HG02981 (cell line): ENCODE data around the gene HSBP1L1.

Experiments
- ATAC-seq: cut with Tn5 transposase; IDR thresholded peaks from one replicate; pipeline ENCODE4 v1.9.1; 2021; ENCODE audit warnings: mild to moderate bottlenecking, moderate library complexity; ENCODE audit not compliant: unreplicated experiment

The HSBP1L1 gene

GRCh38 chr18:79928563-79928960 lies 35.9 kb upstream of the HSBP1L1 start:
- no peak for ATAC-seq

DNA sequence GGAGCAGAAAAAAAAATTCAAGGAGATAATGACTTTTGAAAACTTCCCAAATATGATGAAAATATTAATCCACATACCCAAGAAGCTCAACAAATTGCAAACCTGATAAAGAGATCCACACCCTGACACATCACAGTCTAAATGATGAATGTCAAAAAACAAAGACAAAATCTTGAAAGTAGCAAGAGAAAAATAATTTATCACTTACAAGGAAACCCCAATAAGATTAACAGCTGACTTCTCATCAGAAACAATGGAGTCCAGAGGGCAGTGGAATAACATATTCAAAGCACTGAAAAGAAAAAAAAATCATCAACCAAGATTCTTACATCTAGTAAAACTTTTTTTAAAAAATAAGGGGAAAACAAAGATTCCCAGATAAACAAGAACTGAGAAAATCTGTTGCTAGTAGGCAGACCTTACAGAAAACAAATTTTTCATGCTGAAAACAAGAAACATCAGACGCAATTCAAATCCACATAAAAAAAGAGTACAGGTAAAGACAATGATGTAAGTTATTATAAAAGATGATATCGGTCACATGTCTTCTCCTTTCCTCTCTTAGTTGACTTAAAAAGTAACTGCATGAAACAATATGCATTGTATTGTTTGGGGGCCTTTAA lies 34.3 kb upstream of the HSBP1L1 start:
- ATAC-seq = no peak

DNA sequence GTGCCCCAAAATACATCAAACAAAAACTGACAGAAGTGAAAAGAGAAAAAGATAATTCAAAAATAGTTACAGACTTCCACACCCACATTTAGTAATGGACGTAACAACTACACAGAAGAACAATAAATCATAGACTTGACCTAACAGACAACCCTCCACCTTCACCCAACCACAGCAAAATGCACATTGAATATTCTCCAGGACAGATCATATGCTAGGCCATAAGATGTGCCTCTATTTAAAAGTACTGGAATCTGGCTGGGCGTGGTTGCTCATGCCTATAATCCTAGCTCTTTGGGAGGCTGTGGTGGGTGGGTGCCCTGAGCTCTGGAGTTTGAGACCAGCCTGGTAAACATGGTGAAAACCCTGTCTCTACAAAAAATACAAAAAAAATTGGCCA lies 33.0 kb upstream of the HSBP1L1 start:
- ATAC-seq = no peak

- ATAC-seq = no peak
These were observed 31.5 kb upstream of the HSBP1L1 start for GRCh38 chr18:79932907-79933306.

GRCh38 chr18:79933765-79934164 lies 30.7 kb upstream of the HSBP1L1 start:
- no peak for ATAC-seq

DNA sequence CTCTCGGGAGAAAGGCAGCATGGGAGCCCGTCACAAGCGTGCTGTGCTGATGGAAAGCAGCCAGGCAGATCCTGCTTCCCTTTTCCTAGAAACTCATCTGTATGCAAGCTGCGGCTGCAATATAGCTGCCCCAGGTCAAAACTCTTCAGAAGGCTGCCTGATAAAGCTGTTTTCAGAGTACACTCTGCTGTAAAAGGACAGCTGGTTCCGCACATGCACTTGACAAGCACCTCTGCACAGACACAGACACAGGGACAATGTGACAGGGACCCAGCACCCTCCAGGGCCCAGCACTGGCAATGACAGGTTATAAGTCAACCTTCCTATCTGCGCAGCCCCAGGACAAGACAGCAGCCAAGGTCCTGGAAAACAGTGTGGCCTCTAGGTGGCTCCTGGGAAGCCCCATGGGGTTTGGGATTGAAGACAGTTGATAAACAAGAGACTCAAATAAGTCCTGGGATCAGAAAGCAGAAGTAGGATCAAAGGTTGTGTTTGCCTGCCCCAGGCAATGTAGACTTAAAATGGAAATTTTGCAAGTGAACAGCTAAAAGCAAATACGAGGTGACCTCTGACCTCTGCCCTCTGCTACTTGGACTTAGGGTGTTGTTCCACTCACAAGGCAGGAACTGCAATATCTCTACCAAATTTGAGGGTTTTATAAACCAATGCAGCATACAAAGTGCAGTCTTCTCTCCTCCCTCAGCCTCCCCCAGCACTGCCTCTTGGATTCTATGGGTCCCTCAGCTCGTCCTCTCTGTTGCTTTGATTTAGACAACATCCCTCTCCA lies 29.9 kb upstream of the HSBP1L1 start:
- no peak for ATAC-seq

- ATAC-seq = no peak
These were observed 29.4 kb upstream of the HSBP1L1 start for GRCh38 chr18:79935098-79935480.

- ATAC-seq = no peak
These were observed 28.9 kb upstream of the HSBP1L1 start for GRCh38 chr18:79935499-79935898.

DNA sequence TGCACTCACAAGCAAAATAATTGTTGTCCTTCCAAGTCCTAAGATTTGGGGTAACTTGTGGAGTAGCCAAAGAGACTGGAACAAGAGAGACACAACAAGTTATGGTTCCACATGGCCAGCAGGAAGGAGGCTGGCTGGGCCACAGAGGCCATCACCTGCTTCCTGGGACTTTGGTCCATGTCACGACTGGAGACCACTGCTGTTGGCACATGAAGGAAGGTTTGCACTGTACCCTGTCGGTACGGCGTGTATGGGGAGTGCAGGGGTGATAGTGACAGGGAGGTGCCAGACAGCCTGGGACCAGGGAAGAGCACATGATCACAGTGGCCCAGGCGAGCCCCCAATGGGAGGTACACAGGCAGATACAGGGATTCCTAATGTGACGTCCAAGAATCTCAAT lies 28.5 kb upstream of the HSBP1L1 start:
- ATAC-seq = no peak

GRCh38 chr18:79936641-79937040 lies 27.8 kb upstream of the HSBP1L1 start:
- ATAC-seq = no peak

- no peak for ATAC-seq
These were observed 27.2 kb upstream of the HSBP1L1 start for GRCh38 chr18:79937103-79937860.

DNA sequence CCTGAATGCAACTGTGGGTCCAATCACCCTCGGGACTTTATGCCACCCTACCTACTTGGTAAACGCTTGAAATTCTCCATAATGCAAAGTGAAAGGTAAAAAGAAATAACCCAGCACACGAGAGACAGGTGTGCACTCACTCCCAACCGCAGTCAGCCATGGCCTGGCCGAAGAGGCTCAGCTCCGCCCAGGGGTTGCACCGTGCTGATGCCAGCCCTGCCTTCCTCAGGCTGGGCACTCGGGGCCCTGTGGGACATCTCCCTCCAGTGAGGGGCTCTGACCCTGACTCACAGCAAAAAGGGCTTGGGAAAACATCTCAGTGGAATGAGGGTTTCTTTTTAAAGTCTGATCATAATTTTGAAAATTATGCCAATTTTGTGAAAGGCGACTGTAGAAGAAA lies 26.2 kb upstream of the HSBP1L1 start:
- no peak for ATAC-seq

DNA sequence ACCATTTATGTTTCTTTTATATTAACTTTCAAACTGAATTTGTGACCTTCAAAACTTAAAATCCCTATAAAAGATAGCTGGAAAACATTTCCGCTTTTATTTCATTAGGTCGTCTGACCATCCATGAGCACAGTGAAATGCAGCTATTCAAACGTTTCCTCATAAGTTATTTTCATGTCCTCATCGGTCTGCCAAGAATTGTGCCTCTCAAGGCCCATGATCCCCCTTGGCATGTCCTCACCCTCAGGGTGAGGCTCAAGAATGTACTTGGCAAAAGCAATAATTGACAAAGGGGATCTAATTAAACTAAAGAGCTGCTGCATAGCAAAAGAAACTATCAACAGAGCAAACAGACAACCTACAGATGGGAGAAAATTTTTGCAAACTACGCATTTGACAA lies 25.3 kb upstream of the HSBP1L1 start:
- no peak for ATAC-seq

DNA sequence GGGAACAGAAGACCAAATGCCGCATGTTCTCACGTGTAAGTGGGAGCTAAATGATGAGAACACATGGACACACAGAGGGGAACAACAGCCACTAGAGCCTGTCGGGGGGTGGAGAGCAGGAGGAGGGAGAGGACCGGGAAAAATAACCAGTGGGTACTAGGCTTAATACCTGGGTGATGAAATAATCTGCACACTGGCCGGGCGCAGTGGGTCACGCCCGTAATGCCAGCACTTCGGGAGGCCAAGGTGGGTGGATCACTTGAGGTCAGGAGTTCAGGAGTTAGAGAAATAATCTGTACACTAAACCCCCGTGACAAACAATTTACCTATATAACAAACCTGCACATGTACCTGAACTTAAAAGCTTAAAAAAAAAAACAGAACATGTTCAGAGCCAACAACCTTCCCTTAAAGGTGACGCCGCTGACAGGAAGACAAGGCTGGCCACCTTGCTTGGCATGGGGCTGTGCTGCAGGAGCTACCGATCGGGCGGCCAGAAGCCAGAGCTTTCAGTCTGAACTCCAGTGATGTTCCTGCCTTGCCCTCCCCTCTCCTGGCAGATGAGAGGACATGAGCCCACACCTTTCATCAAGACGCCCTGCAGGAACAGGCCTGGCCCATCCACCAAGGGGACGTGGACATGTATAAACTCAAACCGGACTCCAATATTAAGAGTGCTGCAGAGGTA lies 24.2 kb upstream of the HSBP1L1 start:
- ATAC-seq = no peak

DNA sequence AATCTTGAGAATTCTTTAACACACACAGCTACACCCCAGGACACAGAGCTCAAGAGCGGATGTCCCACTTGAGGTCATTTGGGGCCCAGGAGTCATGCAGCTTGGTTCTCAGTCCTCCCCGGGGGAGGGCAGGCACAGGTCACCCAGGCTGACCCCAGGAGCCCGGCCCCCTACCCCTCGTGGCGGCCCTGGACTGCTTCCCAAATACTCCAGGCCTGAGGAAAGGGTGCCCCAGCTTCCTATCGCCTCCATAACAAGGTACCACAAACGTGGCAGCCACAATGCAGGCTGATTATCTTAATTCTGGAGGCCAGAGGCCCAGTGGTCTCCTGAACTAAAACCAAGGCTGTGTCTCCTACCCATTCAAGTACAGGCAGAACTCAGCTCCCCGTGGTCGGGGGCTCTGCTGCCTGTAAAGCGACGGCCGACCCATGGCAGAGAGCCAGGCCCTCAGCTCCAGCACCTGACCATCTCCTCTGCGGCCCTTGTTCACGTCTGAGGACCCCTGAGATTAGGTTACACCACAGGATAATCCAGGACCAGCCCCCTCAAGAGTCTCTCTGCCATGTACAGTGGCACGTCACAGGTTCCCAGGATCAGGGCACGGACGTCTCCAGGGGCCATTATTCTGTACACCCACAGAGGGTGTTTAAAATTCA lies 23.5 kb upstream of the HSBP1L1 start:
- no peak for ATAC-seq

DNA sequence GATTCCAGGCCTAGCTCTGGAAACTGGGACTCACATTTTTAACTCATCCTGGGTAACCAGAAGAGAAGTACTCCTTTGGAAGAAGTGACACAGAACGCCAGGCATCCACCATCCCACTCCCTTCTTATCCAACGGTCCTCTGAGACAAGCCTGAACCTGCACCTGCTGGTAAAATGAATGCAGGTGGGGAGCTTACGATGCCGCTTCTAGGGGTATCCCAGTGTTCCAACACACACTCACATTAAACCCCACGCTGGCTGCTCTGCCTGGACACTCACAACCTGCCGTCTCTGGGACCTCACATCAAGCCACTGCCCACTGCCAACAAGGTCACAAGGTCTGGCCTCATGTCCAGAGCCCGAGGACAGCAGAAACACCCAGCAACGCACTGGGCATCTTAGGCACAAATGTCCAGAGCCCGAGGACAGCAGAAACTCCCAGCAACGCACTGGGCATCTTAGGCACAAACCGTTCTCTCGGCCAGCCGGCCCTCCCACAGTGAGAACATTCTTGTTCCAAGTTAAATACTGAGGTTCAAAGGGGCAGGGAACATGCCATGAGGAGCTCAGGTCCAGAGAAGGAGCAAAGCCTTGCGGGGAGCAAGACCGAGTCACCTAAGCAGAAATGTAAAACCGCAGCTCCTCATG lies 22.8 kb upstream of the HSBP1L1 start:
- no peak for ATAC-seq

- no peak for ATAC-seq
These were observed 22.2 kb upstream of the HSBP1L1 start for GRCh38 chr18:79942211-79942610.

DNA sequence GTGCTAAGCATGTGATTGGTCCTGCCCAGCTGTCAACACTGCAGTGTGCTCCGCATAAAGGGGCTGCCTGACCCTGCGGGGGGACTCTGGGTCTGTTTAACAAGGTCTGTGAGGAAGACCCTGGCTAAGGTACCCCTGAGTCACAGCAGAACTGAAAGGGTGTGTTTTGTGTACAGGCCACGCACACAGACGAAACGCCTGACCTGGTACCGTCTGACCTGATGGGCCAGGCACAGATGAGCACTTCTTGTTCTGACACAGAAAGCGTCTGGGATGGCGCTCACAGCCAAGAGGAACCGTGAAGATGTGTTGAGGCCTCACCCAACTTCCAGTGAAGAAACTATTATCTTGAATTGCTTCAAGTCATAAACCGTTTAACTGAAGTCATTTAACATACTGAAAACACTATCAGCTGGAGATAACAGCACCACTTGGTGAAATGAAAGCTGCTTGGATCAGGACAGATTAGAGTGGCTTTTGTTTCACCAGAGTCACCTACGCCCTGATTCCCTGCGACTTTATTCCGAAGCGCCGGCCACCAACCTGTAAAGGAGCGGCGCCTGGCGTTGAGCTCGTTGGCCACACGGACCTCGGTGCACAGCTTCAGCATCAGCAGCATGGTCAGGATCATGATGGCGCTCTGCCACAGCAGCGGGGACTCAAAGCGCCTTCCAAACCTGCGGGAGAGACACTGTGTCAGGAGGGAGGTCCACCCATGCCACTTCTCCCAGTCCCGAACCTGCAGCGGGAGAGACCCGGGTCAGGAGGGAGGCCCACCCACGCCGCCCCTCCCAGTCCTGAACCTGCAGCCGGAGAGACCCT lies 21.4 kb upstream of the HSBP1L1 start:
- no peak for ATAC-seq

DNA sequence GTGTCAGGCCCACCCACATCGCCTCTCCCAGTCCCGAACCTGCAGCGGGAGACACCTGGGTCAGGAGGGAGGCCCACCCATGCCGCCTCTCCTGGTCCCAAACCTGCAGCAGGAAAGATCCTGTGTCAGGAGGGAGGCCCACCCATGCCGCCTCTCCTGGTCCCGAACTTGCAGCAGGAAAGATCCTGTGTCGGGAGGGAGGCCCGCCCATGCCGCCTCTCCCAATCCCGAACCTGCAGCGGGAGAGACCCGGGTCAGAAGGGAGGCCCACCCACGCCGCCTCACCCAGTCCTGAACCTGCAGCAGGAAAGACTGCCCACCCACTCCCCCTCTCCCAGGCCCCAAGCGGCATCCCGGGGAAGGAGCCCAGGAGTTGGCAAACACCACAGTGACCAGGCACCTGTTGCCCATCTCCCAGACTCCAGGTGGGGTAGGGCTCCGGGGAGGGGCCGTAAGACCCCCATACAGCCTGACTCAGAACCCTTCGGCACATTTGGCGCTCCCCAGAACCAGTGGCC lies 20.8 kb upstream of the HSBP1L1 start:
- ATAC-seq = no peak
